Measurements from ENCODE around the gene R3HCC1L. TPM values are rescaled to one million over a fixed set of nuclear protein-coding genes. Genes with fewer than 3 reads are reported as not detected.
A peak's percentile ranks its signal among the peaks of the same experiment; 100 is the strongest.

R3HCC1L gene
- total RNA-seq, 2 donors from 2014 or later, result 21.7 to 23.3 TPM

- H3K9me3 ChIP-seq (ENCODE audit: control insufficient read depth, low read length, poor library complexity, severe bottlenecking), result no peaks in the 10 kb centered on the region
- no peak for ATAC-seq
- Mint-ChIP-seq H3K36me3 (ENCODE audit: low read depth) (peaks cover 9% of the 10 kb centered on the region), H3K4me1 (peaks cover 13% of the 10 kb centered on the region), H3K27me3 (no peaks in the 10 kb centered on the region), H3K4me3 (no peak overlapping the region), H3K27ac (no peak overlapping the region)
- DNase-seq, result no peak
Measured at GRCh38 chr10:98254234-98254974, 119.9 kb downstream of the R3HCC1L start.

GRCh38 chr10:98255146-98255877, 120.9 kb downstream of the R3HCC1L start:
- no peaks in the 10 kb centered on the region for H3K27me3 Mint-ChIP-seq
- peaks cover 4% of the 10 kb centered on the region for H3K36me3 Mint-ChIP-seq (ENCODE audit: low read depth)
- ATAC-seq (no peak), DNase-seq (no peak)
- H3K27ac Mint-ChIP-seq, result no peak overlapping the region
- H3K4me3 Mint-ChIP-seq, result no peak overlapping the region
- peaks cover 7% of the 10 kb centered on the region for H3K4me1 Mint-ChIP-seq
- no peaks in the 10 kb centered on the region for H3K9me3 ChIP-seq (ENCODE audit: control insufficient read depth, low read length, poor library complexity, severe bottlenecking)

- ATAC-seq, result no peak
- no peak overlapping the region for H3K4me3 Mint-ChIP-seq
Measured at GRCh38 chr10:98256692-98257091, 122.2 kb downstream of the R3HCC1L start.

GRCh38 chr10:98257198-98257597, 122.7 kb downstream of the R3HCC1L start:
- no peak overlapping the region for H3K4me3 Mint-ChIP-seq
- no peak for ATAC-seq

More at GRCh38 chr10:98256692-98257091, 122.2 kb downstream of the R3HCC1L start:
- Mint-ChIP-seq H3K27ac (no peak overlapping the region), H3K27me3 (no peaks in the 10 kb centered on the region), H3K36me3 (ENCODE audit: low read depth) (peaks cover 7% of the 10 kb centered on the region), H3K4me1 (peaks cover 7% of the 10 kb centered on the region)
- DNase-seq, result no peak
- no peaks in the 10 kb centered on the region for H3K9me3 ChIP-seq (ENCODE audit: control insufficient read depth, low read length, poor library complexity, severe bottlenecking)

GRCh38 chr10:98257961-98258360, 123.5 kb downstream of the R3HCC1L start:
- ATAC-seq (no peak), DNase-seq (no peak)
- H3K9me3 ChIP-seq (ENCODE audit: control insufficient read depth, low read length, poor library complexity, severe bottlenecking), result no peaks in the 10 kb centered on the region
- no peak overlapping the region for H3K27ac Mint-ChIP-seq
- H3K4me3 Mint-ChIP-seq, result no peak overlapping the region
- H3K27me3 Mint-ChIP-seq, result no peaks in the 10 kb centered on the region
- peaks cover 7% of the 10 kb centered on the region for H3K4me1 Mint-ChIP-seq
- peaks cover 7% of the 10 kb centered on the region for H3K36me3 Mint-ChIP-seq (ENCODE audit: low read depth)

More at GRCh38 chr10:98257198-98257597, 122.7 kb downstream of the R3HCC1L start:
- Mint-ChIP-seq H3K36me3 (ENCODE audit: low read depth) (peaks cover 7% of the 10 kb centered on the region), H3K27ac (no peak overlapping the region), H3K27me3 (no peaks in the 10 kb centered on the region), H3K4me1 (peaks cover 7% of the 10 kb centered on the region)
- DNase-seq, result no peak
- H3K9me3 ChIP-seq (ENCODE audit: control insufficient read depth, low read length, poor library complexity, severe bottlenecking), result no peaks in the 10 kb centered on the region

GRCh38 chr10:98258683-98259454, 124.4 kb downstream of the R3HCC1L start:
- Mint-ChIP-seq H3K27me3 (peaks cover 2% of the 10 kb centered on the region), H3K27ac (no peak overlapping the region)
- ATAC-seq, result no peak

GRCh38 chr10:98259606-98260315, 125.3 kb downstream of the R3HCC1L start:
- H3K27ac Mint-ChIP-seq, result no peak overlapping the region
- H3K4me1 Mint-ChIP-seq, result peaks cover 4% of the 10 kb centered on the region
- H3K9me3 ChIP-seq (ENCODE audit: control insufficient read depth, low read length, poor library complexity, severe bottlenecking), result no peaks in the 10 kb centered on the region
- DNase-seq (no peak), ATAC-seq (peak; percentile 26)
- no peak overlapping the region for H3K4me3 Mint-ChIP-seq
- peaks cover 7% of the 10 kb centered on the region for H3K27me3 Mint-ChIP-seq
- peaks cover 3% of the 10 kb centered on the region for H3K36me3 Mint-ChIP-seq (ENCODE audit: low read depth)

More at GRCh38 chr10:98258683-98259454, 124.4 kb downstream of the R3HCC1L start:
- no peak for DNase-seq
- H3K4me3 Mint-ChIP-seq, result no peak overlapping the region
- peaks cover 7% of the 10 kb centered on the region for H3K4me1 Mint-ChIP-seq
- H3K9me3 ChIP-seq (ENCODE audit: control insufficient read depth, low read length, poor library complexity, severe bottlenecking), result no peaks in the 10 kb centered on the region
- H3K36me3 Mint-ChIP-seq (ENCODE audit: low read depth), result peaks cover 7% of the 10 kb centered on the region

GRCh38 chr10:98260350-98260749, 125.9 kb downstream of the R3HCC1L start:
- Mint-ChIP-seq H3K4me1 (peaks cover 4% of the 10 kb centered on the region), H3K27me3 (peaks cover 7% of the 10 kb centered on the region), H3K27ac (no peak overlapping the region), H3K4me3 (no peak overlapping the region), H3K36me3 (ENCODE audit: low read depth) (peaks cover 3% of the 10 kb centered on the region)
- ATAC-seq, result no peak
- H3K9me3 ChIP-seq (ENCODE audit: control insufficient read depth, low read length, poor library complexity, severe bottlenecking), result no peaks in the 10 kb centered on the region
- no peak for DNase-seq

GRCh38 chr10:98260752-98261151, 126.3 kb downstream of the R3HCC1L start:
- DNase-seq, result no peak
- Mint-ChIP-seq H3K27me3 (peaks cover 9% of the 10 kb centered on the region), H3K4me1 (peaks cover 4% of the 10 kb centered on the region), H3K4me3 (no peak overlapping the region), H3K27ac (no peak overlapping the region), H3K36me3 (ENCODE audit: low read depth) (peaks cover 3% of the 10 kb centered on the region)
- ATAC-seq, result no peak
- no peaks in the 10 kb centered on the region for H3K9me3 ChIP-seq (ENCODE audit: control insufficient read depth, low read length, poor library complexity, severe bottlenecking)

- peaks cover 6% of the 10 kb centered on the region for H3K4me1 Mint-ChIP-seq
- peaks cover 8% of the 10 kb centered on the region for H3K36me3 Mint-ChIP-seq (ENCODE audit: low read depth)
- H3K27me3 Mint-ChIP-seq, result peaks cover 18% of the 10 kb centered on the region
- no peak overlapping the region for H3K4me3 Mint-ChIP-seq
- DNase-seq, result no peak
- no peaks in the 10 kb centered on the region for H3K9me3 ChIP-seq (ENCODE audit: control insufficient read depth, low read length, poor library complexity, severe bottlenecking)
- H3K27ac Mint-ChIP-seq, result no peak overlapping the region
- no peak for ATAC-seq
Measured at GRCh38 chr10:98261436-98262277, 127.2 kb downstream of the R3HCC1L start.

- Mint-ChIP-seq H3K4me3 (no peak overlapping the region), H3K36me3 (ENCODE audit: low read depth) (peaks cover 8% of the 10 kb centered on the region), H3K4me1 (peaks cover 6% of the 10 kb centered on the region), H3K27ac (no peak overlapping the region), H3K27me3 (peaks cover 25% of the 10 kb centered on the region)
- no peak for ATAC-seq
- H3K9me3 ChIP-seq (ENCODE audit: control insufficient read depth, low read length, poor library complexity, severe bottlenecking), result no peaks in the 10 kb centered on the region
- DNase-seq, result no peak
Measured at GRCh38 chr10:98262571-98262970, 128.1 kb downstream of the R3HCC1L start.

- ATAC-seq (no peak), DNase-seq (no peak)
- Mint-ChIP-seq H3K27ac (no peak overlapping the region), H3K4me3 (no peak overlapping the region), H3K27me3 (peaks cover 29% of the 10 kb centered on the region), H3K4me1 (peaks cover 9% of the 10 kb centered on the region), H3K36me3 (ENCODE audit: low read depth) (peaks cover 8% of the 10 kb centered on the region)
- H3K9me3 ChIP-seq (ENCODE audit: control insufficient read depth, low read length, poor library complexity, severe bottlenecking), result no peaks in the 10 kb centered on the region
Measured at GRCh38 chr10:98263088-98263487, 128.6 kb downstream of the R3HCC1L start.

All from T-helper 17 cell (primary cell).